Fibroblast of pulmonary artery (primary cell): ENCODE measurements around the gene SLC36A1.
"Not testable (repeated sequence)": the region's sequence is repeated elsewhere in the genome, so short reads cannot be mapped to it uniquely, and the experiment has no call there.

Experiments used
- DNase-seq: peaks from one replicate; pipeline ENCODE4 v3.0.0-alpha.2; 2010; ENCODE audit warnings: low read depth
- H3K4me3 ChIP-seq: replicated peaks from 2 replicates; pipeline ENCODE4 v1.5.1; 2011; ENCODE audit warnings: low read depth, mild to moderate bottlenecking, control low read depth, low read length, moderate library complexity
- CTCF ChIP-seq: IDR thresholded peaks from 2 replicates; pipeline ENCODE4 v1.5.1; 2011; ENCODE audit warnings: mild to moderate bottlenecking, control low read depth, low read length, inconsistent platforms; ENCODE audit errors: missing control alignments

The SLC36A1 gene

GRCh38 chr5:151417712-151418111 lies 29.7 kb upstream of the SLC36A1 start:
- no peak for TF ChIP-seq CTCF
- DNase-seq = no peak
- H3K4me3 ChIP-seq = no peak overlapping the region

DNA sequence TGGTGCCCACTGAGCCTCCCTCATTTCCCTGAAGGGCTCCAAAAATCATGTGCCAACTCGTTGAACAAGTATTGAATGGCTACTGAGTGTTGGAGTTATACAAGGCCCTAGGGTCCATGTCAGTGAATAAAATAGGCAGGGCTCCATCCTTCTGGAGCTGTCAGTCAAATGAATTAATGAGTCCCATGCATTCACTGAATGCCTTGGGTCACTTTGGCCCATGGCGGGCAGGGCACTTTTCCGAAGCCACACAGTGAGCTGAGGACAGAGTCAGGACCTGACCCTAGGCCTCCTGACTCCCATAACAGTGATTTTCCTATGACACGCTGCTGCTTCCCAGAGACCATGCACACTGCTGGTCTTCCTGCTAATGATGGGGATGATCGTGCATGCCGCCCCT lies 27.3 kb upstream of the SLC36A1 start:
- H3K4me3 ChIP-seq = no peak overlapping the region
- no peak for DNase-seq
- TF ChIP-seq CTCF = no peak

- TF ChIP-seq CTCF = no peak
- DNase-seq = no peak
- no peak overlapping the region for H3K4me3 ChIP-seq
Observed at GRCh38 chr5:151424892-151425523, 22.4 kb upstream of the SLC36A1 start.

- H3K4me3 ChIP-seq, DNase-seq: not testable (repeated sequence)
Observed at GRCh38 chr5:151426347-151426746, 21.1 kb upstream of the SLC36A1 start.

- TF ChIP-seq CTCF = no peak
- DNase-seq = no peak
Observed at GRCh38 chr5:151427258-151427657, 20.1 kb upstream of the SLC36A1 start.

DNA sequence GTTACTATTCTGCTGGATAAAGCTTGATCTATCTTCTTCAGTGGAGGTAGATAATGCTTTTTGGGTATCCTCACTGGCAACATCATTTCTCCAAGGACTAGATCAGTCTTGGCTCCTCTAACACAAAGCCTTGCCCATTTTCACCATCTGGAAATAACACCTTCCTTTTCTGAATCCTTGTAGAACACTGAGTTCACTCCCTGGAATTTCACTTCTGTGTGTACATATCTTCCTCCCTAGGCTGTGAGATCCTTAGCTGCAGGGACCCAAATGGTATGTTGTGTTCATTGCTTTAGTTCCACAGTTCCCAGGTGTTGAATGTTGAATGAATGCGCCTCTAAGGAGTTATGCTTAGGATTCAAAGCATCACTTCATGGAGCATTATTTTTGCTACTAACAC lies 16.7 kb upstream of the SLC36A1 start:
- TF ChIP-seq CTCF = no peak
- no peak for DNase-seq
- H3K4me3 ChIP-seq = no peak overlapping the region

More at GRCh38 chr5:151427258-151427657, 20.1 kb upstream of the SLC36A1 start:
- H3K4me3 ChIP-seq = no peak overlapping the region

DNA sequence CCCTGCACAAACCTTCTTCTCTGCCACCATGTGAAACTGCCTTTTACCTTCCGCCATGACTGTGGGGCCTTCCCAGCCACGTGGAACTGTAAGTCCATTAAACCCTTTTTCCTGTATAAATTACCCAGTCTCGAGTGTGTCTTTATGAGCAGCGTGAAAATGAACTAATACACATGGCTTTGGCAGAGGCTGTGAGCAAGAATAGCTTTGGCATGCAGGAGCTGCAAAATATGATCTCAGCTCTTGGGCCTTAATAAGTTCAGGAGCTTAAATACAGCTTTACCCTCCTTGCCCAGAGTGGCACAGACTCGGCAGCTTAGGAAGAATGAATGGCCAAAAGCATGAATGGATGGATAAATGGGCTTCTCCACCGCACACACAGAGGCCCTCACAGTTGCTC lies 15.7 kb upstream of the SLC36A1 start:
- H3K4me3 ChIP-seq = no peak overlapping the region
- DNase-seq = no peak
- no peak for TF ChIP-seq CTCF

DNA sequence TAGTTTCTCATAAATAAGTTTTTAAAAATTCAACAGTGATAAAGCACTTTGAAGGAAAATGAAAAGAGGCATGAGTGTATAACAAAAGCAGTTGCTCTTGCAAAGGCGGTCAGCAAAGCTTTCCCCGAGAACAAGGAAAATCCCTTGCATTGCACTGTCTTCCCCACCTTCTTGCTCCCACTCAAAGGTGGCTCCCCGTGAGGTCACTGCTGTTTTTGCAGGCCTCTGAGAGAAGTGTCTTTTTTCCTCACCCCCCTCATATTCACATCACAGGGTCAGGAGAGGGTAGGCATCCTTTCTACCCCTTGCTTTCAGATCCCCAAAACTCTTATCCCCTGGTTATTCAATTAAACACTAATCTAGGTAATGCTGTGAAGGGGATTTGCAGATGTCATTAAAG lies 15.2 kb upstream of the SLC36A1 start:
- no peak for TF ChIP-seq CTCF
- H3K4me3 ChIP-seq = no peak overlapping the region

More for the DNA sequence above, 15.2 kb upstream of the SLC36A1 start:
- DNase-seq = no peak
